GM12865 (cell line): ENCODE results near the gene SCLT1.

Experiments used
- DNase-seq: peaks from one replicate; pipeline ENCODE4 v3.0.0; 2010; ENCODE audit warnings: low read depth
- H3K4me3 ChIP-seq: 2 replicates; pipeline ENCODE4 v1.5.1; 2011; ENCODE audit warnings: mild to moderate bottlenecking, low read depth, low read length, control low read depth
- CTCF ChIP-seq: IDR thresholded peaks from 2 replicates; pipeline ENCODE4 v1.5.1; 2011; ENCODE audit warnings: low read length, control low read depth, low read depth, inconsistent platforms; ENCODE audit not compliant: insufficient read depth; ENCODE audit errors: missing control alignments

SCLT1 gene

GRCh38 chr4:128844931-128845330 is 248.4 kb downstream of the SCLT1 start:
- TF ChIP-seq CTCF: no peak
- no peak for DNase-seq
- H3K4me3 ChIP-seq: no peak overlapping the region

GRCh38 chr4:128841402-128841801 is 251.9 kb downstream of the SCLT1 start:
- no peak overlapping the region for H3K4me3 ChIP-seq
- TF ChIP-seq CTCF: no peak
- no peak for DNase-seq

- H3K4me3 ChIP-seq: no peak overlapping the region
- DNase-seq: no peak
- no peak for TF ChIP-seq CTCF
Measured at GRCh38 chr4:128840711-128841318, 252.5 kb downstream of the SCLT1 start.

GRCh38 chr4:128837679-128838078 is 255.7 kb downstream of the SCLT1 start:
- no peak for TF ChIP-seq CTCF
- DNase-seq: no peak
- no peak overlapping the region for H3K4me3 ChIP-seq

GRCh38 chr4:128837198-128837597 is 256.1 kb downstream of the SCLT1 start:
- TF ChIP-seq CTCF: no peak
- DNase-seq: no peak
- H3K4me3 ChIP-seq: no peak overlapping the region

GRCh38 chr4:128835498-128836222 is 257.7 kb downstream of the SCLT1 start:
- TF ChIP-seq CTCF: no peak
- no peak for DNase-seq
- H3K4me3 ChIP-seq: no peak overlapping the region
